Prostate gland (tissue), 2 donors: Measurements from ENCODE around the gene ANKRD55. TPM values are rescaled to one million over a fixed set of nuclear protein-coding genes. Genes with fewer than 3 reads are reported as not detected.

Experiments
- DNase-seq: peaks from one replicate; pipeline ENCODE4 v3.0.0-alpha.2; 2019; ENCODE audit warnings: low spot score
- H3K27ac ChIP-seq, 2 donors: fragments of 200-600 bp; sonication (generic); 2 replicates each; pipeline ENCODE4 v1.5.1; 2017 to 2019
- H3K27me3 ChIP-seq: fragments of 200-600 bp; sonication (generic); replicated peaks from 2 replicates; pipeline ENCODE4 v1.5.1; 2019; ENCODE audit not compliant: insufficient read depth
- H3K36me3 ChIP-seq, 2 donors: fragments of 200-600 bp; sonication (generic); 1 replicate in 1 of 2; 2 replicates in 1 of 2; pipeline versions ENCODE4 v1.5.1 to v1.8.1; 2017 to 2019
- H3K4me1 ChIP-seq: fragments of 200-600 bp; sonication (generic); replicated peaks from 2 replicates; pipeline ENCODE4 v1.5.1; 2019
- H3K4me3 ChIP-seq, 2 donors: fragments of 200-600 bp; sonication (generic); 2 replicates each; pipeline ENCODE4 v1.5.1; 2017 to 2019
- H3K9me3 ChIP-seq: fragments of 200-600 bp; sonication (generic); 2 replicates; pipeline ENCODE4 v1.5.1; 2017
- POLR2A ChIP-seq: fragments of 450-650 bp; IDR thresholded peaks from one replicate; pipeline ENCODE4 v1.6.1; 2016; ENCODE audit warnings: antibody characterized with exemption, mild to moderate bottlenecking
- POLR2AphosphoS5 ChIP-seq: sonication (generic); formaldehyde crosslinking; IDR thresholded peaks from one replicate; pipeline ENCODE4 v1.6.1; 2017; ENCODE audit warnings: antibody characterized with exemption
- WGBS: methylation state at CpG from one replicate; pipeline ENCODE4 v1.1.5; 2018; 5-methylcytosine and 5-hydroxymethylcytosine counted together
- intact Hi-C: fragments of 100-400 bp; cut with DNase I; formaldehyde crosslinking; loops from one replicate; pipeline ENCODE4 v1.14.2; 2022
- total RNA-seq, 2 donors: library from RNA; depleted of rRNA; stranded (reverse); fragments of >200 nt; gene quantifications; one replicate each; pipeline ENCODE4 v1.1.0, GENCODE V29; 2016
- TF ChIP-seq, protein P1 (sequence below), 4 experiments: fragments of 200-600 bp in 2 of 4; fragments of 450-650 bp in 2 of 4; sonication (generic) in 2 of 4; IDR thresholded peaks; 1 replicate in 3 of 4; 2 replicates in 1 of 4; pipeline ENCODE4 v1.5.1; 2016 to 2019; ENCODE audit warnings: antibody characterized with exemption in 4 of 4, mild to moderate bottlenecking in 2 of 4, moderate library complexity in 2 of 4

ANKRD55 gene
- total RNA-seq, 2 donors from 2014 or later, result 1.1 TPM; not detected in 1

- intact Hi-C loops, result loop anchor here (5.0 to 10.0 kb wide), 3 partner anchors 219 to 1026 kb away; partner anchors contain the start of genes CDC20B and SLC38A9
- Histone ChIP-seq H3K9me3 (no peaks in the 10 kb centered on the region), H3K27me3 (no peaks in the 10 kb centered on the region), H3K27ac (no peak overlapping the region), H3K4me3 (no peak overlapping the region), H3K4me1 (no peaks in the 10 kb centered on the region), H3K36me3 (no peaks in the 10 kb centered on the region)
- peak; percentile 56 for TF ChIP-seq POLR2AphosphoS5
- TF ChIP-seq POLR2A, result no peak
- TF ChIP-seq, protein P1, sequence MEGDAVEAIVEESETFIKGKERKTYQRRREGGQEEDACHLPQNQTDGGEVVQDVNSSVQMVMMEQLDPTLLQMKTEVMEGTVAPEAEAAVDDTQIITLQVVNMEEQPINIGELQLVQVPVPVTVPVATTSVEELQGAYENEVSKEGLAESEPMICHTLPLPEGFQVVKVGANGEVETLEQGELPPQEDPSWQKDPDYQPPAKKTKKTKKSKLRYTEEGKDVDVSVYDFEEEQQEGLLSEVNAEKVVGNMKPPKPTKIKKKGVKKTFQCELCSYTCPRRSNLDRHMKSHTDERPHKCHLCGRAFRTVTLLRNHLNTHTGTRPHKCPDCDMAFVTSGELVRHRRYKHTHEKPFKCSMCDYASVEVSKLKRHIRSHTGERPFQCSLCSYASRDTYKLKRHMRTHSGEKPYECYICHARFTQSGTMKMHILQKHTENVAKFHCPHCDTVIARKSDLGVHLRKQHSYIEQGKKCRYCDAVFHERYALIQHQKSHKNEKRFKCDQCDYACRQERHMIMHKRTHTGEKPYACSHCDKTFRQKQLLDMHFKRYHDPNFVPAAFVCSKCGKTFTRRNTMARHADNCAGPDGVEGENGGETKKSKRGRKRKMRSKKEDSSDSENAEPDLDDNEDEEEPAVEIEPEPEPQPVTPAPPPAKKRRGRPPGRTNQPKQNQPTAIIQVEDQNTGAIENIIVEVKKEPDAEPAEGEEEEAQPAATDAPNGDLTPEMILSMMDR (IDR thresholded peaks at IDR 0.05), result peak; percentile 32 to 81 (median 76)
- DNase-seq, result peak; percentile 58
- WGBS, result 39% methylated on average over 5 of the region's 5 CpGs
Measured at GRCh38 chr5:56200971-56201666, 32.0 kb downstream of the ANKRD55 start.

GRCh38 chr5:56195016-56195415 lies 38.1 kb downstream of the ANKRD55 start:
- Histone ChIP-seq H3K27me3 (no peaks in the 10 kb centered on the region), H3K4me1 (no peaks in the 10 kb centered on the region), H3K9me3 (no peaks in the 10 kb centered on the region), H3K4me3 (no peak overlapping the region), H3K27ac (no peak overlapping the region), H3K36me3 (no peaks in the 10 kb centered on the region)
- DNase-seq, result no peak
- no peak for TF ChIP-seq POLR2AphosphoS5
- TF ChIP-seq, protein P1 (IDR thresholded peaks at IDR 0.05), result no peak
- intact Hi-C loops, result no loop called here
- 43% methylated on average over 1 of the region's 1 CpG for WGBS

- H3K36me3 ChIP-seq, result no peaks in the 10 kb centered on the region
- no peaks in the 10 kb centered on the region for H3K4me1 ChIP-seq
- intact Hi-C loops, result no loop called here
- no peak for DNase-seq
- 91% methylated on average over 16 of the region's 16 CpGs for WGBS
- TF ChIP-seq, protein P1 (IDR thresholded peaks at IDR 0.05), result no peak
- TF ChIP-seq POLR2A (no peak), POLR2AphosphoS5 (no peak)
- no peaks in the 10 kb centered on the region for H3K27me3 ChIP-seq
- no peak overlapping the region for H3K4me3 ChIP-seq
- H3K9me3 ChIP-seq, result no peaks in the 10 kb centered on the region
- no peak overlapping the region for H3K27ac ChIP-seq
Measured at GRCh38 chr5:56192246-56192645, 40.9 kb downstream of the ANKRD55 start.

GRCh38 chr5:56191656-56192055 lies 41.5 kb downstream of the ANKRD55 start:
- H3K36me3 ChIP-seq, result no peaks in the 10 kb centered on the region
- H3K27ac ChIP-seq, result no peak overlapping the region
- H3K27me3 ChIP-seq, result no peaks in the 10 kb centered on the region
- H3K9me3 ChIP-seq, result no peaks in the 10 kb centered on the region
- no peaks in the 10 kb centered on the region for H3K4me1 ChIP-seq
- no peak for DNase-seq
- WGBS, result 82% methylated on average over 3 of the region's 3 CpGs
- intact Hi-C loops, result no loop called here
- no peak overlapping the region for H3K4me3 ChIP-seq
- TF ChIP-seq POLR2AphosphoS5, result no peak
- TF ChIP-seq, protein P1 (IDR thresholded peaks at IDR 0.05), result no peak
- TF ChIP-seq POLR2A, result no peak

- H3K4me3 ChIP-seq, result no peak overlapping the region
- H3K4me1 ChIP-seq, result no peaks in the 10 kb centered on the region
- WGBS, result 77% methylated on average over 2 of the region's 2 CpGs
- no peaks in the 10 kb centered on the region for H3K36me3 ChIP-seq
- no peak for DNase-seq
- no peaks in the 10 kb centered on the region for H3K9me3 ChIP-seq
- H3K27ac ChIP-seq, result no peak overlapping the region
- H3K27me3 ChIP-seq, result no peaks in the 10 kb centered on the region
- TF ChIP-seq, protein P1 (IDR thresholded peaks at IDR 0.05), result no peak
- intact Hi-C loops, result no loop called here
Measured at GRCh38 chr5:56190497-56190896, 42.6 kb downstream of the ANKRD55 start.
